Inflammatory macrophage treated with lipopolysaccharide for 4 hours (primary cell): ENCODE measurements around the gene ADCK2.
"Not testable (repeated sequence)": the region's sequence is repeated elsewhere in the genome, so short reads cannot be mapped to it uniquely, and the experiment has no call there.

Experiments used
- DNase-seq: peaks from one replicate; pipeline ENCODE4 v3.0.0-alpha.2; 2020

The ADCK2 gene

GRCh38 chr7:140672382-140673062 is at the start of gene ADCK2:
Gene ADCK2 (plus strand): TSS chr7:140672945. CDS start chr7:140673331, 386 bp downstream.
- peak; percentile 29 for DNase-seq

GRCh38 chr7:140623980-140624379 is 48.8 kb upstream of the ADCK2 start:
- no peak for DNase-seq

GRCh38 chr7:140624392-140625191 is 48.2 kb upstream of the ADCK2 start:
- DNase-seq, result no peak

- DNase-seq, result not testable (repeated sequence)
These were observed 47.6 kb upstream of the ADCK2 start for GRCh38 chr7:140625192-140625558.

GRCh38 chr7:140625908-140626868 is 46.6 kb upstream of the ADCK2 start:
- no peak for DNase-seq

GRCh38 chr7:140631021-140631420 is 41.7 kb upstream of the ADCK2 start:
- DNase-seq, result no peak

GRCh38 chr7:140631602-140632001 is 41.1 kb upstream of the ADCK2 start:
- no peak for DNase-seq

- DNase-seq, result no peak
These were observed 37.4 kb upstream of the ADCK2 start for GRCh38 chr7:140635345-140635744.

- DNase-seq, result no peak
These were observed 36.9 kb upstream of the ADCK2 start for GRCh38 chr7:140635816-140636215.

- no peak for DNase-seq
These were observed 35.3 kb upstream of the ADCK2 start for GRCh38 chr7:140637400-140637799.

GRCh38 chr7:140638173-140638791 is 34.5 kb upstream of the ADCK2 start:
- no peak for DNase-seq

GRCh38 chr7:140639366-140640053 is 33.2 kb upstream of the ADCK2 start:
- peak; percentile 73 for DNase-seq

- no peak for DNase-seq
These were observed 32.6 kb upstream of the ADCK2 start for GRCh38 chr7:140640060-140640637.

GRCh38 chr7:140640727-140641523 is 31.8 kb upstream of the ADCK2 start, which contains the start of gene DENND2A:
Gene DENND2A (minus strand): TSS chr7:140640813. CDS start chr7:140602397, 38,416 bp downstream.
- DNase-seq, result no peak

- no peak for DNase-seq
These were observed 31.1 kb upstream of the ADCK2 start for GRCh38 chr7:140641524-140642195.

- no peak for DNase-seq
These were observed 29.3 kb upstream of the ADCK2 start for GRCh38 chr7:140643416-140643815.

GRCh38 chr7:140644761-140645160 is 28.0 kb upstream of the ADCK2 start:
- DNase-seq, result not testable (repeated sequence)

- peak; percentile 42 for DNase-seq
These were observed 27.4 kb upstream of the ADCK2 start for GRCh38 chr7:140645166-140645900.

GRCh38 chr7:140646931-140647647 is 25.7 kb upstream of the ADCK2 start:
- peak; percentile 54 for DNase-seq
